Measurements from ENCODE around the gene CALB2. TPM values are rescaled to one million over a fixed set of nuclear protein-coding genes. Genes with fewer than 3 reads are reported as not detected.

CALB2 gene
- total RNA-seq, 1 donor from 2014 or later = 0.31 TPM

DNA sequence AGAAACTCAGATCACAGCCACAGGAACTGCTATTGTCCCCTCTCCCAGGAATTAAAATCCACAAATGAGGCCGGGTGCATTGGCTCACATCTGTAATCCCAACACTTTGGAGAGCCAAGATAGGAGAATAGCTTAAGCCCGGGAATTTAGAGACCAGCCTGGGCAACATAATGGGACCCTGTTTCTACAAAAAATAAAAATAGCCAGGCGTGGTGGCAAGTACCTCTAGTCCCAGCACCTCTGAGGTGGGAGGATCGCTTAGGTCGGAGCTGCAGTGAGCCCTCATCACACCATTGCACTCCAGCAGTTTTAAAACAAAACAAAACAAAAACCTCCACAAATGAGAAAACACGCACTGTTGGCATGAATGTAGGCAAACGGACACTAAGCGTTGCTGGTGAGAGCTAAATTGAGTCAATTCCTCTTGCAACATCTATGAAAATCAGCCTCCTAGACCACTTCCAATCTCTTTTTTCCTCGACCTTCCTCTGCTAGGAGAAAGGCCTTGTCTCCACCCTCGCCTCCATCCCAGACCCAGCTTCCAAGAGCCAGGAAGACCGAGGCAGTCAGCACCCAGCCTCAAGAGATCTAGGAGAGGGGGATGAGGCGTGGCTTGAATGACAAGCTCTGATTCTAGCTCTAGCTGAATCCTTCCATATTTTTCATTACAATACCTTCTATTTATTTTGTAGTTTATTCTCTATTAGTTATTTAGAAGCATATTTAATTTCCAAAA lies 68.5 kb downstream of the CALB2 start:
- DNase-seq = no peak

DNA sequence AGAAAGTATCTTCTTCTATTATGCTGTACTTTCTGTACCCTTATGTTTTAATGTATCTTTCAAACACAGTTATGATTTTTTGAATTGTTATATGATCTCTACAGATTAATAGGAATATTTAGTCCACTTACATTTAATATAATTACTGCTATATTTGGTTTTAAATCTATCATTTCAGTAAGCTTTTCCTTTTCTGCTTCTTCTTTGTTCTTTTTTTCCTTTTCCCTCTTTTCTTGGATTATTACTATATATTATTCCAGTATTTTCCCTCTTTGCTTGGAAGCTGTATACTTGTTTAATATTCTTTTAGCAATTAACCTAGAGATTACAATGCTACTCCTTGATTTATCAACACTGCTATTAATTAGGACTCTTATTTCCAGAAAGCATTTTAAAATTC lies 69.9 kb downstream of the CALB2 start:
- DNase-seq = no peak

DNA sequence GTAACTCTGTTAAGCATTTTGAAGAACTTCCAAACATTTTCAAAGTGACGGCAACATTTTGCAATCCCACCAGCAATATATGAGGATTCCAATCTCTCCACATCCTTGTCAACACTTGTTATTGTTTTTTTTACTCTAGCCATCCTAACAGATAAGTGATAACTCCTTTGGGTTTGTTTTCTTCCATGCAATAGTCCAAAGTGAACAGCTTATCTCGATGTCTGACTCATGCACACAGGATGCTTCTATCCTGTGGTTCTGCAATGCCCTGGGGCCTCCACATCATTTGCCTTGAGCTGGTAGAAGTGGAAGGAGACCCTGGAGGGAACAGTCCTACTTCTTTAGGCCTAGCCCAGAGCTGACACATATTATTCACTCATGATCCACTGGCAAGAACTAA lies 70.4 kb downstream of the CALB2 start:
- no peak for DNase-seq

DNA sequence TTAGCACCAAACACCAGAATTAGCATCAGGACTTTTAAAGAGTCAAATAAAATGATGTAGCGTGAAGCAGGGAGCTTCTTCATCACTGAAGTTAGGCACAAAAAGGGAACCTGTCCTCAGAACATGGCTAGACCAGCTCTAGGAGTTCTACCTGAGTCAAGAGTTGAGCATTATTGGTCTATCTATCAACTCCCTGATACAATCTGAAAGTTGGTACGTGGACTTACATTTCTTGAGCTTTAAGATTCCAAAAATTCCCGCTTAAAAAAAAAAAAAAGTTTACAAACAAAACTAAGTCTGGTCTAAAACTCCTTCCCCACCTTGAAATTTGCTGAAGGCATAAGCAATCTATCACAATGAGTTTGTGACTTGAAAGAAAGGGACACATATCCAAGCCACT lies 71.1 kb downstream of the CALB2 start:
- DNase-seq = no peak

DNA sequence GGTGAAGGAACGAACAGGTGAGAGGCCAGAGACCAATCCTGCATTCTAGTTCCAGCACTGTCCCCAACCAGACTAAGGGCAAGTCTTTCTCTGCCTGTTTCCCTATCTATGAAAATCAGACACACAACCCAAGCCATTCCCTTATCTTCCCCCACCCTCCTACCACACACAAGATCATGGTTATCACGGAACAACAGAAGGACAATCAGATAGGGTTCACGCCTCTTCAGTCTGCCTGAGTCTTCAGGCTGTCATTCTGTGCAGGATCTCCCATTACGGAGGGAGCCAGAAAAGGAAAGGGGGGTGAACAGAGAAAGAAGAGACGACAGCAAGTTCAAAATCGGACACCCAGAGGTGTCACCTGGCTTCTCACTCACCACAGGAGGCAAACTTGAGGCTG lies 72.2 kb downstream of the CALB2 start:
- no peak for DNase-seq

DNA sequence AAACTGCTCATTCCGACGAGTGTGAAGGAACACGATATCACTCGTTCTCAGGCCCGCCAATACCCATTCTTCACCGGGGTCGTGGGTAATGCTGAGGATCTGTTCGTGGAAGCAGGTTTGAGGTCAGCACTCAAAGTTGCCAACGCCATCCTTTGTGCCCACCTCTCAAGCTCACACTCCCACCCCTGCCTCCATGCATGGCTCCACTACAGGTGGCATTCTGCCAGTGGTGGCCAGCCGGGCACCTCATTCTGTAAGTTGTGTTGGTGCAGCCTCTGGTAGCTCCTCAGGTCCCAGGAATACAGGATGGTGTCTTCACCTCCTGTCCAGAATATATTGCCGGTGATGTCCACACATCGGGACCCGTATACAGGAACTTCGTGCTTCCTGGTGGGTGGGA lies 72.7 kb downstream of the CALB2 start:
- DNase-seq = no peak

DNA sequence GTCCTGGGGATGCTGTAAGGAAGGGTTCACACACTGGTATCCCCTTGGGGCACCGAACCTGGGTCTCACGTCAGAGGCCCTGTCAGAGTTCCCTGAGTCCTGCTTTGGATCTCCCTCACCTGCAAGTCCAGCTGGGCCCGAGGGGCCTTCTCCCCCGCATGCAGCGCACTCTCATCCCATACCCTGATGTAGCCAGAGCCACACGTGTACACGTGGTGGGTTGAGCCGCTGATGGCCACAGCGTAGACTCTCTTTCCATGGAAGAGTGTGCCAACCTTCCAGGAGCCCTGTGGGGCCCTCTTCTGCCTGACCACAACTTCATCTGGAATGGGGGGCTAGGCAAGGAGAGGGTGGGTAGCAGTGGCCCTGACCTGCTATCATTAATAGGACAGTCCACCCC lies 73.5 kb downstream of the CALB2 start:
- DNase-seq = no peak

DNA sequence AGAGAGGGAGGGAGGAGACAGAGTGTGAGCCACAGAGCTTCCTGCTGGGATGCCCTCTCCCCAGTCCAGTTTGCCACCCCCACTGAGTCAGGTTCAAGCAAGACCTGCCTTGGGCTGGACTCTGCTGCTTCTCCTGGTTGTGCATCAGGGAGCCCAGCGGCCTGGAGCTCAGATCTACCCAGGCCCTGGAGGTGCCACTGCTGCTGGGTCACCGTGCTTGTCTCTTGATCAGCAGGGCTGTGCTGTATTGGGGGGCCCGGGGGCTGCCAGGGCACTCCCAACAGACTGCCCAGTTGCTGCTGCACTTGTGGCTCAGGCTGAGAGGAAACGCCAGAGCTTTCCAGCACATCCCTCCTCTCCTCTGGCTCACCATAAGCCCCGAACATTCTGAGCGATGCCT lies 74.4 kb downstream of the CALB2 start:
- no peak for DNase-seq

DNA sequence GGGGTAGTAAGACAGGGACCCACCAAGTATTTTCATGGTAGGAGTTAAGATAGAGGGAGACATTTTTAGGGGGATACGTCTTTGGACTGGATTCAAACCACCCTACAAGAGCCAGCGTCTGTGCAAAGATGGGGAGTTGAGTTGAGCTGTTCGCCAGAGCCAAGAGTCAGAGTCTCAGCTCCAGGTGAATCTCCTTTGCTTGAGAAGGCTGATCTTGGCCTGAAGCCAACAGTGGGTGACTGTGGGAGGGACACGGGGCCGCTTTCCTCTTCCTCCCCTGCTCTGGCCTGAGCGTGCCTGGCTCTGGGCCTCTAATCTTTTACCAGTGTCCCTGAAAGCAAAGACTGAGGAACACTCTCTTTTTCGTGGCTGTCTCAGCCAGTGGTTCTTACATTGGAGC lies 78.0 kb downstream of the CALB2 start:
- DNase-seq = no peak

DNA sequence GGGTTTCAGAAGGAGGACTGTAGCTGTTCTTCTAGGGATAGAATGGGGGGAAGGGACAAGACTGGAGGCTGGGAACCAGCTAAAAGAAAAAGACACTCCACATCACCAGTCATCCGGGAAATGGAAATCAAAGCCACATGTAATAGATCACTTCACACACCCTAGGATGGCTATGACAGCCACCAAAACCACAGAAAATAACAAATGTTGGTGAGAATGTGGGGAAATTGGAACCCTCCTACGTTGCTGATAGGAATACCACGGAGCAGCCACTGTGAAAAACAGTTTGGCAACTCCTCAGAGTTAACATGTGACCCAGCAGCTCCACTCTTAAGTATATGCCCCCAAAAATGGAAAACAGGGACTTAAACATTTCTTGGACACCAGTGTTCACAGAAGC lies 81.0 kb downstream of the CALB2 start:
- DNase-seq = no peak

Other genes with a start within 250 kb of the CALB2 start
- gene HYDIN, start 128.0 kb upstream of the CALB2 start, total RNA-seq = 1.2 TPM
- gene CMTR2, start 69.3 kb upstream of the CALB2 start, total RNA-seq = 47.6 TPM
- not detected for gene TLE7, start 83.3 kb downstream of the CALB2 start, total RNA-seq
- gene ZNF23, start 103.5 kb downstream of the CALB2 start, total RNA-seq = 13.3 TPM
- gene ZNF19, start 130.6 kb downstream of the CALB2 start, total RNA-seq = 2.6 TPM
- 0.21 TPM for gene CHST4, start 167.7 kb downstream of the CALB2 start, total RNA-seq
- gene TAT, start 218.4 kb downstream of the CALB2 start, total RNA-seq = not detected